Activated B cell treated with CpG ODN at 0.5 μM for 24 hours (primary cell): ENCODE data around the gene SORL1. TPM values are rescaled to one million over a fixed set of nuclear protein-coding genes. Genes with fewer than 3 reads are reported as not detected.

ENCODE experiments used
- ATAC-seq: fragments of 200-7000 bp; cut with Tn5 transposase; one replicate; pipeline ENCODE4 v1.10.0; 2021; ENCODE audit warnings: low read depth, mild to moderate bottlenecking, moderate library complexity
- CTCF ChIA-PET: fragments of 350-600 bp; sonication (Branson Sonifier 250); formaldehyde crosslinking; loops from one replicate; lab custom pipeline; 2021; ENCODE audit warnings: antibody characterized with exemption; lab: Charles Lee
- POLR2A ChIA-PET: fragments of 350-600 bp; sonication (Branson Sonifier 250); formaldehyde crosslinking; loops from one replicate; lab custom pipeline; 2021; ENCODE audit warnings: antibody characterized with exemption; lab: Charles Lee
- DNase-seq: peaks from one replicate; pipeline ENCODE4 v3.0.0; 2022
- H3K27ac Mint-ChIP-seq: one replicate; pipeline ENCODE4 v1.8.0; 2020; ENCODE audit warnings: mixed read lengths
- H3K27me3 Mint-ChIP-seq: one replicate; pipeline ENCODE4 v1.8.0; 2021; ENCODE audit warnings: mixed read lengths
- H3K36me3 Mint-ChIP-seq: one replicate; pipeline ENCODE4 v1.8.0; 2021; ENCODE audit warnings: low read depth, mixed read lengths
- H3K4me1 Mint-ChIP-seq: one replicate; pipeline ENCODE4 v1.8.0; 2021; ENCODE audit warnings: mixed read lengths
- H3K4me3 Mint-ChIP-seq: one replicate; pipeline ENCODE4 v1.8.0; 2020; ENCODE audit warnings: mild to moderate bottlenecking, mixed read lengths
- H3K9me3 Mint-ChIP-seq: one replicate; pipeline ENCODE4 v1.8.0; 2020; ENCODE audit warnings: mixed read lengths
- intact Hi-C: fragments of 100-400 bp; cut with micrococcal nuclease; formaldehyde crosslinking; loops from one replicate; pipeline ENCODE4 v1.15.1; 2024
- total RNA-seq: library from RNA; stranded (reverse); gene quantifications from 2 replicates; pipeline ENCODE4 v1.2.3, GENCODE V29; 2022
- TF ChIP-seq, protein P1 (sequence below): fragments of 200-600 bp; IDR thresholded peaks from one replicate; pipeline ENCODE4 v1.8.0; 2022; ENCODE audit warnings: antibody characterized with exemption, mild to moderate bottlenecking

Gene SORL1
- total RNA-seq, 1 donor from 2014 or later = 180 TPM

DNA sequence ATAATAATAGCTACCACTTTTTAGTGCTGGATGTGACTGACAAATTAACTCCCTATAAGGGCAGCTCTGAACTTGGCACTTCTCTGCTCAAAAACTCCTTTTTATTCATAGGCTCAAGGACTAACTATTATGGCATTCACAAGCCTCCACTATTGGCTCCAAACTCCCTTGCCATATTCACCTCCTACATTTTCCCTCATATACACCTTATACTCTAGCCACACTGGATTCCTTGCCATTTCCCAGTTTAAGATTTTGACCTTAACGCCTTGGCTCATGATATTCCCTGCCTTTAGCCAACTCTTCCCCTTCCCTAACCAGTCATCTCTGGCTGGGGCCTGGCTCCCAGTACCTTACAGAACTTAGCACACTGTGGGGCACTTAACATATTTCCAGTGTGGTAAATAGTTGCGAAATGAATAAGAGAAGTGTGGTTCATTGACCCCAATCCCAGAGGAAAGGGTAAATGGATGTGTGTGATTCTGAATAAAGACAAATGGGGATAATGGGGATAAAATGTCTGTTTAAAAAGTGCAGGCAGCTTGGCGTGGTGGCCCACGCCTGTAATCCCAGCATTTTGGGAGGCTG is 40.0 kb upstream of the SORL1 start:
- Mint-ChIP-seq H3K4me3 (no peak overlapping the region), H3K27ac (peak overlapping the region; percentile 73), H3K27me3 (no peaks in the 10 kb centered on the region), H3K9me3 (no peaks in the 10 kb centered on the region), H3K4me1 (peaks cover 7% of the 10 kb centered on the region), H3K36me3 (no peaks in the 10 kb centered on the region)
- intact Hi-C loops = loop anchor here (1.0 kb wide), 1 partner anchor 9 kb away; no protein-coding TSS in a partner anchor
- CTCF ChIA-PET = no interaction called here
- POLR2A ChIA-PET = no interaction called here
- ATAC-seq = no peak
- no peak for DNase-seq
- TF ChIP-seq, protein P1, sequence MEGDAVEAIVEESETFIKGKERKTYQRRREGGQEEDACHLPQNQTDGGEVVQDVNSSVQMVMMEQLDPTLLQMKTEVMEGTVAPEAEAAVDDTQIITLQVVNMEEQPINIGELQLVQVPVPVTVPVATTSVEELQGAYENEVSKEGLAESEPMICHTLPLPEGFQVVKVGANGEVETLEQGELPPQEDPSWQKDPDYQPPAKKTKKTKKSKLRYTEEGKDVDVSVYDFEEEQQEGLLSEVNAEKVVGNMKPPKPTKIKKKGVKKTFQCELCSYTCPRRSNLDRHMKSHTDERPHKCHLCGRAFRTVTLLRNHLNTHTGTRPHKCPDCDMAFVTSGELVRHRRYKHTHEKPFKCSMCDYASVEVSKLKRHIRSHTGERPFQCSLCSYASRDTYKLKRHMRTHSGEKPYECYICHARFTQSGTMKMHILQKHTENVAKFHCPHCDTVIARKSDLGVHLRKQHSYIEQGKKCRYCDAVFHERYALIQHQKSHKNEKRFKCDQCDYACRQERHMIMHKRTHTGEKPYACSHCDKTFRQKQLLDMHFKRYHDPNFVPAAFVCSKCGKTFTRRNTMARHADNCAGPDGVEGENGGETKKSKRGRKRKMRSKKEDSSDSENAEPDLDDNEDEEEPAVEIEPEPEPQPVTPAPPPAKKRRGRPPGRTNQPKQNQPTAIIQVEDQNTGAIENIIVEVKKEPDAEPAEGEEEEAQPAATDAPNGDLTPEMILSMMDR = no peak

DNA sequence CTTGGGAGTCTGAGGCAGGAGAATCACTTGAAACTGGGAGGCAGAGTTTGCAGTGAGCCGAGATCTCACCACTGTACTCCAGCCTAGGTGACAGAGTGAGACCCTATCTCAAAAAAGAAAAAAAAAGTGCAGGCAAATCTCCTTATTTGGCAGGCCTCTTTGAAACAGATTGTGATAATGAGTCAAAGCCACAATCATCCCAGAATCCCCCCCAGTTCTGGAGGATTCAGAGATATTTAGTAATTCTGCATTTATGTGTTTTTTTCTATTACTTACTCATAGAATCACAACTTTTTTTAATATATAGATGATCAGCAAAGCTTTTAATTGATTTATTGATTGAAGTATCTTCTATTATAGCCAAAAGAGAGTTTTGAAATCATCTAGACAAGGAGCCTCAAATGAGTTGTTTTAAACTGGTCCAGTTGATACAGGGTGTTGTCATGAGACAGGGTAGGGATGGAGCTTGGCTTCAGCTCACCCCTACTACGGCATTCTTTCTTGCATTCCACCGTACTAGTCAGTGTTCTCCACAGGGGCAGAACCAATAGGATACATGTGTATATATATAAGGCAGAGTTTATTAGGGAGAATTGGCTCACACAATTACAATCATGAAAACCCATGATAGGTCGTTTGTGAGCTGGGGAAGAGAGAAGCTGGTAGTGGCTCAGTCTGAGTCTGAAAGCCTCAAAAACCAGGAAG is 39.3 kb upstream of the SORL1 start:
- intact Hi-C loops = loop anchor here (1.0 kb wide), 1 partner anchor 8 kb away; no protein-coding TSS in a partner anchor
- ChIA-PET CTCF (no interaction called here), POLR2A (interaction anchor here (0.6 kb wide), 1 partner anchor 53 kb away, joined by 3 read pairs; no protein-coding TSS in a partner anchor)
- TF ChIP-seq, protein P1 = no peak
- Mint-ChIP-seq H3K36me3 (no peaks in the 10 kb centered on the region), H3K27me3 (no peaks in the 10 kb centered on the region), H3K4me1 (peaks cover 11% of the 10 kb centered on the region), H3K27ac (no peak overlapping the region), H3K9me3 (no peaks in the 10 kb centered on the region), H3K4me3 (no peak overlapping the region)
- ATAC-seq (no peak), DNase-seq (no peak)

DNA sequence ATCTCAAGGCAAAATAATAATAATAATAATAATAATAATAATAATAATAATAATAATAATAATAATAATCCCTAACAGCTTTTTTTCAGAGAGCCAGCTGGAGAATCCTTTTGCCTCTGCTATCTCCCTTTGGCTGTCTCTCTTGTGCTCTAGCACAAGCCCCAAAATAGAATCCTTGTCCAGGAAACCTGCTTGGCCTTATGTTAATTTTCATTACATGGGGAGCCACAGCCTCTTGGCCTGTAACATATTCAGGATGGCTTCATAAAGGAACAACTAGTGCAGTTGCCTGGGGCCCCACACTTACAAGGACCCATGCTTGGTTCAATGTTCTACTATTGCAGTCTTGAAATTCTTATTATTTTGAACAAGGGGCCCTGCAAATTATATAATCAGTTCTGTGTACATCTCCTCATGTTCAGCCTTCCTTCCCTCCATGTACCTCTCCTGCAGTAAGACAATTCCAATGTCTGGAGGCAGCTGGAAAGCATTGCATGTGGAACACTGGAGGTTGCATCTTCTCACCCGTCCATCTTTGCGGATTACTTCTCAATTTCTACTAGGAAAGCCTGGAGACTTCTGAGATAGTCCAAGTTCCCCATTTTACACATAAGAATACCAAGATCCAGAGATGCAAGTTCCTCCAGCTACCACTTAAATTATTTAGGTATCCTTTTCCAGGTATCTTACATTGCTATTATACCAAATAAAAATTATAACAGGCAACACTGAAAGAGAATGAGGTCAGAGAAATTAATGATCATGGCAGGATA is 37.8 kb upstream of the SORL1 start:
- H3K4me1 Mint-ChIP-seq = peaks cover 23% of the 10 kb centered on the region
- ChIA-PET CTCF (no interaction called here), POLR2A (interaction anchor here (0.8 kb wide), 1 partner anchor 9 kb away, joined by 4 read pairs; no protein-coding TSS in a partner anchor)
- TF ChIP-seq, protein P1 = no peak
- no peaks in the 10 kb centered on the region for H3K36me3 Mint-ChIP-seq
- H3K27me3 Mint-ChIP-seq = no peaks in the 10 kb centered on the region
- no peaks in the 10 kb centered on the region for H3K9me3 Mint-ChIP-seq
- ATAC-seq = no peak
- H3K27ac Mint-ChIP-seq = no peak overlapping the region
- no peak overlapping the region for H3K4me3 Mint-ChIP-seq
- no peak for DNase-seq
- intact Hi-C loops = no loop called here

DNA sequence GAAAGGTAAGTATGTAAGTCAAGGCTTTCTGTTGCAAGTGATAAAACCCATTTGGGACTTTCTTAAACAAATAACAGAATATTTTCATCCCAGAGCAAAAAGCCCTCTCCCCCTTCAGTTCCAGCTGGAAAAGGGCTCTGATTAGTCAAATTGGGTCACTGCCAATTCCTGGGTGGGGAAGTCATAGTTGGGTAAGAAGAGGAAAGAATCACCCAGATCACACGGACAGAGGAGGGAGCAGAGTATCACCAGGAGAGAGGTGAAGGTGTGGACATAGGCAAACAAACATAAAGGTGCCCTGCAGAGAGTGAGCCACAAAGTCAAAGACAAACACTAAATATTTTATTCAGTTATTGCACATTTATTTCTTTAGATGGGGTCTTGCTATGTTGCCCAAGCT is 36.3 kb upstream of the SORL1 start:
- intact Hi-C loops = no loop called here
- Mint-ChIP-seq H3K9me3 (no peaks in the 10 kb centered on the region), H3K27ac (no peak overlapping the region), H3K36me3 (no peaks in the 10 kb centered on the region), H3K4me3 (no peak overlapping the region), H3K27me3 (no peaks in the 10 kb centered on the region), H3K4me1 (peaks cover 33% of the 10 kb centered on the region)
- ChIA-PET CTCF (no interaction called here), POLR2A (no interaction called here)
- no peak for DNase-seq
- ATAC-seq = no peak
- TF ChIP-seq, protein P1 = no peak
